IMR-90 (cell line): ENCODE results near the gene ADAMTS6. TPM values are rescaled to one million over a fixed set of nuclear protein-coding genes. Genes with fewer than 3 reads are reported as not detected.

Source experiments
- ATAC-seq: fragments of 200-7000 bp; cut with Tn5 transposase; 2 replicates; pipeline ENCODE4 v1.9.1; 2020; ENCODE audit warnings: low read depth, mild to moderate bottlenecking, moderate library complexity
- BruUV-seq: library from RNA; stranded (reverse); fragments of 400-500 nt; replicated peaks from 2 replicates; lab custom pipeline; 2021; lab: Mats Ljungman, UMichigan
- CTCF ChIA-PET: fragments of 300-600 bp; formaldehyde crosslinking; extraction: SDS; loops from one replicate; lab custom pipeline; 2021; ENCODE audit warnings: antibody characterized with exemption; lab: Yijun Ruan, JAX
- POLR2A ChIA-PET: fragments of 300-600 bp; sonication (Branson Sonifier 250); formaldehyde crosslinking; loops from one replicate; lab custom pipeline; 2022; ENCODE audit warnings: antibody characterized with exemption; ENCODE audit not compliant: unreplicated experiment; lab: Charles Lee
- DNase-seq: peaks from one replicate; pipeline ENCODE4 v3.0.0; 2013
- H2AFZ ChIP-seq: replicated peaks from 2 replicates; pipeline ENCODE3; 2013; ENCODE audit warnings: low read length, mild to moderate bottlenecking; ENCODE audit not compliant: poor library complexity
- H2AK5ac ChIP-seq: 2 replicates; pipeline ENCODE4 v1.6.1; 2013; ENCODE audit warnings: low read depth, low read length, inconsistent platforms
- H2AK9ac ChIP-seq: replicated peaks from 2 replicates; pipeline ENCODE3; 2013; ENCODE audit warnings: mild to moderate bottlenecking, low read depth, low read length, moderate library complexity; ENCODE audit not compliant: poor library complexity
- H2BK120ac ChIP-seq: 2 replicates; pipeline ENCODE4 v1.6.1; 2013; ENCODE audit warnings: low read depth, low read length, inconsistent platforms
- H2BK15ac ChIP-seq: 3 replicates; pipeline ENCODE4 v1.6.1; 2013; ENCODE audit warnings: low read depth, low read length, inconsistent platforms
- H2BK20ac ChIP-seq: 2 replicates; pipeline ENCODE4 v1.6.1; 2013; ENCODE audit warnings: low read depth, mild to moderate bottlenecking, inconsistent platforms, low read length, moderate library complexity
- H2BK5ac ChIP-seq: 2 replicates; pipeline ENCODE4 v1.6.1; 2013; ENCODE audit warnings: mild to moderate bottlenecking, low read depth, low read length, inconsistent platforms; ENCODE audit not compliant: poor library complexity, severe bottlenecking
- H3K14ac ChIP-seq: replicated peaks from 2 replicates; pipeline ENCODE4 v1.6.1; 2013; ENCODE audit warnings: low read depth, low read length, inconsistent platforms
- H3K18ac ChIP-seq: 2 replicates; pipeline ENCODE4 v1.6.1; 2013; ENCODE audit warnings: low read depth, low read length, control low read depth
- H3K23ac ChIP-seq: 2 replicates; pipeline ENCODE4 v1.6.1; 2013; ENCODE audit warnings: low read depth, low read length, inconsistent platforms
- H3K27ac ChIP-seq: 2 replicates; pipeline ENCODE4 v1.5.1; 2013; ENCODE audit warnings: mild to moderate bottlenecking, control low read depth, low read length; ENCODE audit not compliant: insufficient read depth
- H3K27me3 ChIP-seq: 2 replicates; pipeline ENCODE4 v1.6.1; 2013; ENCODE audit warnings: low read length; ENCODE audit not compliant: control insufficient read depth, insufficient read depth
- H3K36me3 ChIP-seq: 2 replicates; pipeline ENCODE4 v1.6.1; 2013; ENCODE audit warnings: low read length, mixed read lengths; ENCODE audit not compliant: control insufficient read depth, insufficient read depth
- H3K4ac ChIP-seq: 2 replicates; pipeline ENCODE4 v1.6.1; 2013; ENCODE audit warnings: low read depth, low read length, inconsistent platforms
- H3K4me1 ChIP-seq: 2 replicates; pipeline ENCODE4 v1.6.1; 2013; ENCODE audit warnings: low read length, mixed read lengths; ENCODE audit not compliant: control insufficient read depth, insufficient read depth
- H3K4me2 ChIP-seq: 2 replicates; pipeline ENCODE4 v1.6.1; 2013; ENCODE audit warnings: low read depth, mild to moderate bottlenecking, control low read depth, low read length, moderate library complexity
- H3K4me3 ChIP-seq: 2 replicates; pipeline ENCODE4 v1.5.1; 2013; ENCODE audit warnings: low read depth, mild to moderate bottlenecking, control low read depth, low read length, moderate library complexity; ENCODE audit not compliant: insufficient read depth
- H3K56ac ChIP-seq: 2 replicates; pipeline ENCODE4 v1.6.1; 2013; ENCODE audit warnings: low read length, inconsistent platforms; ENCODE audit not compliant: insufficient read depth; ENCODE audit errors: extremely low read depth
- H3K79me1 ChIP-seq, 2 experiments: 2 replicates each; pipeline ENCODE4 v1.6.1; 2013; ENCODE audit warnings: low read length in 2 of 2, inconsistent platforms in 1 of 2, low read depth in 1 of 2
- H3K9ac ChIP-seq: 2 replicates; pipeline ENCODE4 v1.6.1; 2013; ENCODE audit warnings: low read depth, low read length, control low read depth
- H3K9me1 ChIP-seq: 2 replicates; pipeline ENCODE4 v1.6.1; 2013; ENCODE audit warnings: low read length, inconsistent platforms; ENCODE audit not compliant: insufficient read depth
- H3K9me3 ChIP-seq: 2 replicates; pipeline ENCODE4 v1.6.1; 2013; ENCODE audit warnings: low read length; ENCODE audit not compliant: control insufficient read depth, insufficient read depth
- H4K20me1 ChIP-seq: 2 replicates; pipeline ENCODE4 v1.6.1; 2013; ENCODE audit warnings: low read length, inconsistent platforms; ENCODE audit not compliant: insufficient read depth
- H4K5ac ChIP-seq: 2 replicates; pipeline ENCODE4 v1.6.1; 2013; ENCODE audit warnings: mild to moderate bottlenecking, low read depth, low read length, control low read depth
- H4K8ac ChIP-seq, 2 experiments: 2 replicates each; pipeline ENCODE4 v1.6.1; 2013; ENCODE audit warnings: low read depth in 2 of 2, low read length in 2 of 2, control low read depth in 1 of 2, inconsistent platforms in 1 of 2
- H4K91ac ChIP-seq: 2 replicates; pipeline ENCODE4 v1.6.1; 2013; ENCODE audit warnings: low read depth, low read length, inconsistent platforms; ENCODE audit not compliant: insufficient read depth
- CEBPB ChIP-seq: IDR thresholded peaks from 2 replicates; pipeline ENCODE4 v1.6.1; 2012; ENCODE audit warnings: low read depth, low read length, improper control_type of control experiment
- MAFK ChIP-seq: IDR thresholded peaks from 2 replicates; pipeline ENCODE4 v1.6.1; 2012; ENCODE audit warnings: low read depth, low read length, improper control_type of control experiment
- WGBS, 2 experiments: methylation state at CpG; one replicate each; pipeline versions ENCODE4 v1.1.5 to v1.1.7; 2013; ENCODE audit warnings: missing lambda C conversion rate in 2 of 2; ENCODE audit not compliant: insufficient read length in 1 of 2; ENCODE audit errors: extremely low coverage in 2 of 2; 5-methylcytosine and 5-hydroxymethylcytosine counted together
- dilution Hi-C: fragments of 300-500 bp; cut with HindIII; formaldehyde crosslinking; loops from one replicate; pipeline ENCODE4 v1.14.3; 2018; ENCODE audit warnings: low sequenced_read_pairs; ENCODE audit not compliant: unreplicated experiment
- in situ Hi-C: fragments of 300-500 bp; cut with MboI; formaldehyde crosslinking; loops from 3 replicates; pipeline ENCODE4 v1.14.3; 2019; ENCODE audit warnings: low sequenced_read_pairs, inconsistent platforms, mixed read lengths
- intact Hi-C: fragments of 100-400 bp; cut with micrococcal nuclease; formaldehyde crosslinking; loops from 2 replicates; pipeline ENCODE4 v1.10.0; 2022
- polyA plus RNA-seq, 3 experiments: library from polyadenylated mRNA; depleted of rRNA; stranded (reverse); fragments of >200 nt; gene quantifications; 2 replicates each; pipeline ENCODE4 v1.2.3, GENCODE V29; 2012; ENCODE audit warnings: low replicate concordance in 1 of 3
- total RNA-seq: library from RNA; depleted of rRNA; stranded (reverse); fragments of >200 nt; gene quantifications from 2 replicates; pipeline ENCODE4 v1.2.3, GENCODE V29; 2012

The ADAMTS6 gene
- total and polyA plus RNA-seq, 2 of the 4 experiments (the other 2 are of a cell fraction) = 23.9 to 173 TPM

- CTCF ChIA-PET = no interaction called here
Measured at GRCh38 chr5:65423623-65424022, 58.1 kb downstream of the ADAMTS6 start.

More at GRCh38 chr5:65423623-65424022, 58.1 kb downstream of the ADAMTS6 start:
- Histone ChIP-seq H2BK5ac (no peak overlapping the region), H3K79me1 (peaks cover 5 to 16% of the 10 kb centered on the region in 2 experiments; a peak in 2 of 4 replicates), H2AFZ (no peak overlapping the region), H3K27ac (no peak overlapping the region), H3K4ac (no peak overlapping the region), H2AK5ac (no peak overlapping the region), H3K27me3 (no peaks in the 10 kb centered on the region), H3K4me1 (no peaks in the 10 kb centered on the region), H3K9me1 (no peaks in the 10 kb centered on the region), H2AK9ac (no peak overlapping the region), H3K4me3 (no peak overlapping the region), H4K91ac (no peak overlapping the region), H3K23ac (no peak overlapping the region), H3K18ac (no peak overlapping the region), H4K8ac (no peak overlapping the region), H3K14ac (no peak overlapping the region), H3K36me3 (0 out of 2 replicates have a peak, but pooled peaks cover 3% of the 10 kb centered on the region), H3K56ac (no peak overlapping the region), H2BK20ac (no peak overlapping the region), H4K20me1 (no peaks in the 10 kb centered on the region), H3K9me3 (peaks cover 9% of the 10 kb centered on the region), H3K9ac (no peak overlapping the region), H2BK120ac (no peak overlapping the region), H4K5ac (no peak overlapping the region), H3K4me2 (no peak overlapping the region), H2BK15ac (no peak overlapping the region)
- intact Hi-C loops (no loop called here), dilution Hi-C loops (no loop called here), in situ Hi-C loops (no loop called here)
- TF ChIP-seq CEBPB = no peak
- TF ChIP-seq MAFK = peak; percentile 58
- DNase-seq (no peak), ATAC-seq (no peak)
- no CpG with 5 or more reads among the region's 1 CpG for WGBS, 2 experiments
- no TSS peak for BruUV-seq
- POLR2A ChIA-PET = no interaction called here
